ENCODE data around the gene SIAH3. TPM values are rescaled to one million over a fixed set of nuclear protein-coding genes. Genes with fewer than 3 reads are reported as not detected.

The SIAH3 gene, protein sequence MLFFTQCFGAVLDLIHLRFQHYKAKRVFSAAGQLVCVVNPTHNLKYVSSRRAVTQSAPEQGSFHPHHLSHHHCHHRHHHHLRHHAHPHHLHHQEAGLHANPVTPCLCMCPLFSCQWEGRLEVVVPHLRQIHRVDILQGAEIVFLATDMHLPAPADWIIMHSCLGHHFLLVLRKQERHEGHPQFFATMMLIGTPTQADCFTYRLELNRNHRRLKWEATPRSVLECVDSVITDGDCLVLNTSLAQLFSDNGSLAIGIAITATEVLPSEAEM
- polyA plus RNA-seq, result 18.3 and 27.0 TPM in 2 replicates

DNA sequence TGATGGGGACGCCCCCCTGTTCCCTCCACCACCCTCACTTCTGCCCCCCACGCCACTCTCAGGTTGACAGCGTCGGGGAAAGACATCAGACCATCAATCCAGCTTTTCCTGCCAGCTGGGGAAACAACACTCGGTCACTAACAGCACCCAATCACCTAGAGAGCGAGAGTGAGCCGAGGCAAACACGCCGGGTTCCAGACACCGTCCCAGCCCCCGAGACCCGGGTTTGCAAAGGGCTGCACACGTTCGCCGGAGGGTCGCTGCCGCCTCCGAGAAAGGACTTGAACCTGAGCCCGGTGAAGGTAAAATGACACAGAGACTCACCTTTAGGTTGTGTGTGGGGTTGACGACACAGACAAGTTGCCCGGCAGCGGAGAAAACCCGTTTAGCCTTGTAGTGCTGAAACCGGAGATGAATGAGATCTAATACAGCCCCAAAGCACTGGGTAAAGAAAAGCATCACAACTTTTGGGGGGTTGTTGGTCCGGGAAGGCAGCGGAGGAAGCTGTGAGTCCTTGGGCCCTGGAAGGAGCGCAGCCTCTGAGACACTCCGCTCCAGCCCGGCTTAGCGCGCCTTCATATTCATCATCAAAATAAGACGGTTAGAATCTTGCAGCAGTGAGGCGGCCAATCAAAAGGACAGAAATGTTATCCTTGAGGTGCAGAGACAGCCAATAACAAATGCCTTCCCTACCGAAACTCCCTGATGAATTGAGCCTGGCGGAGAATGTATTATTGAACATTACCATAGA, at the start of gene SIAH3:
Gene SIAH3, minus strand, starts transcription at position 583 of the 751 bp plus-strand sequence. Its CDS starts 124 bp downstream, at position 459.

Other genes starting within 250 kb of the SIAH3 start
- 1.3 TPM in 1 of 2 replicates, not detected in the other for gene ERICH6B, start 236.0 kb downstream of the SIAH3 start, polyA plus RNA-seq
- gene CBY2, start 149.4 kb downstream of the SIAH3 start, polyA plus RNA-seq, result not detected in 2 replicates
- gene ZC3H13, start 201.0 kb upstream of the SIAH3 start, polyA plus RNA-seq, result 46.1 and 52.3 TPM in 2 replicates

Measured in Purkinje cell (primary cell).